GM19238 (cell line): ENCODE results near the gene TRPM7.
"Not testable (repeated sequence)": the region's sequence is repeated elsewhere in the genome, so short reads cannot be mapped to it uniquely, and the experiment has no call there.

ENCODE experiments used
- DNase-seq: peaks from one replicate; pipeline ENCODE4 v3.0.0; 2011; ENCODE audit warnings: low spot score; ENCODE audit not compliant: insufficient read length

Gene TRPM7

DNA sequence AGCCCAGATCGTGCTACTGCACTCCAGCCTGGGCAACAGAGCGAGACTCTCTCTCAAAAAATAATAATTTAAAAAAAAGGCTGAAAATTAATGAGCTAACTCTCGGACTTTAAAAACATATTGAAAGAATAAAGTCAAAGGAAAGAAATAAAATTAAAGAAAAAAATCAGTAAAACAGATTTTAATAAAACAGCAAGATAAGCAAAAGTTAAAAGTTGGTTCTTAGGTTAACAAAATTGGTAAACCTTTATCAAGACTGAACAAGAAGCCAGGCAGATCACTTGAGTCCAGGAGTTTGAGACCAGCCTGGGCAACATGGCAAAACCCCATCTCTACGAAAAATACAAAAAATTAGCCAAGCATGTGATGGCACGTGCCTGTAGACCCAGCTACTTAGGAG is 20.7 kb downstream of the TRPM7 start:
- no peak for DNase-seq

DNA sequence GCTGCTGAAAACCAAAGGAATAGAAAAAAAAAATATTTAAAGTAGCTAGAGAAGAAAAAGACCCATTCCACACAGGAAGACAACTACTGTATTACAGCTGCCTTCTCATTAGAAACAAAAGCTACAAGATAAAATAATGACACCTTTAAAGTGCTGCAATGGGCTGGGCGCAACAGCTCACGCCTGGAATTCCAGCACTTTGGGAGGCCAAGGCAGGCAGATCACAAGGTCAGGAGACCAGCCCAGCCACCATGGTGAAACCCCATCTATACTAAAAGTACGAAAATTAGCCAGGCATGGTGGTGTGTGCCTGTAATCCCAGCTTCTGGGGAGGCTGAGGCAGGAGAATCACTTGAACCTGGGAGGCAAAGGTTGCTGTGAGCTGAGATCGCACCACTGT is 31.0 kb downstream of the TRPM7 start:
- DNase-seq: no peak

DNA sequence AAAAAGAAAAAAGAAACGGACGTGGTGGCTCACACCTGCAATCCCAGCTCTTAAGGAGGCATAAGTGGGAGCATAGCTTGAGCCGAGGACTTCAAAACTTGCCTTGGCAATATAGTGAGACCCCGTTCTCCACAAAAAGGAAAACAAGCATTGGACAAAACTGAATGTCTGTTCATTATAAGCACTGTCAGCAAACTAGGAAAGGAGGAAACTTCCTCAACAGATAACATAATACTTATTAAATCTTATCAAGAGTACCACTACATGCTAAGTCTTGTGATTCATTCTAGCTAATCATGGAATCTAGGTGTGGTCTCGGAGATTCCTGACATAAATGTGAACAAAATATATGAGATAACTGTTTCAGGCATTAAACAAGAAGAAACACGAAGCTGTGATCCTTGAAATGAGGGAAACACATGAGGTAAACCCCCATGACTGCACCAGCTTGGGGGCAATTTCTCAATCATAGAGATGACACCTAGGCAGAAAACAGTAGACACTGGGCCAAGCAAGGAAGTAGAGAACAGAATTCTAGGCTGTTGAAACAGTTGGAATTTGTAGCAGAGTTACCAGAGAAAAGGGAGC is 33.3 kb downstream of the TRPM7 start:
- no peak for DNase-seq

DNA sequence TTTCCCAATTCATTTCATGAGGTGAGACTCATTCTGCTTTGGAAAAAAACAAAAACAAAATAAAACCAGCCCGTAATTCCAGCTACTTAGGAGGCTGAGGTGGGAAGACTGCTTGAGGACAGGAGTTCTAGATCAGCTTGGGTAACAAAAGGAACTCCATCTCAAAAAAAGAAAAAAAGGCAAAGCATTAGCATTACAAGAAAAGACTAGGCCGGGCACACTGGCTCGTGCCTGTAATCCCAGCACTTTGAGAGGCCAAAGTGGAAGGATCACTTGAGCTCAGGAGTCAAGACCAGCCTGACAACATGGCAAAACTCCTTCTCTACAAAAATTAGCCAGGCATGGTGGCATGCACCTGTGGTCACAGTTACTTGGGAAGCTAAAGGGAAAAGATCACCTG is 33.9 kb downstream of the TRPM7 start:
- DNase-seq: no peak

DNA sequence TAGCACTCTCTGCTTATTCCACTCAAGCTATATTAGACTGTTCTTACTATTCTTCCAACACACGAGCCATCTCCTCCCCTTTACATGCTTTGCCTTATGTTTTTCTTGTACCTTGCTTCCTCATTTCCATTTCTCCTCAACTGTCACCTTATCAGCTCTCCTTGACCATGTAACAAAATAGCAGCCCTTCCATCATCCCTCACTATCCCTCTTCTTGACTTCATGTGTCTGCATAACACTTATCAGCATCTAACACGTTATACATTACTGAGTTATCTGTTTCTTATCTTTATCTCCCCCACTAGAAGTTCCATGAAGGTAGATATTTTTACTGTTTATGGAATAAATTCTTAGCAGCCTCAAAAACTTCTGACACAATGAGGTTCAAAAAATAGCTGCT is 45.3 kb downstream of the TRPM7 start:
- no peak for DNase-seq

DNA sequence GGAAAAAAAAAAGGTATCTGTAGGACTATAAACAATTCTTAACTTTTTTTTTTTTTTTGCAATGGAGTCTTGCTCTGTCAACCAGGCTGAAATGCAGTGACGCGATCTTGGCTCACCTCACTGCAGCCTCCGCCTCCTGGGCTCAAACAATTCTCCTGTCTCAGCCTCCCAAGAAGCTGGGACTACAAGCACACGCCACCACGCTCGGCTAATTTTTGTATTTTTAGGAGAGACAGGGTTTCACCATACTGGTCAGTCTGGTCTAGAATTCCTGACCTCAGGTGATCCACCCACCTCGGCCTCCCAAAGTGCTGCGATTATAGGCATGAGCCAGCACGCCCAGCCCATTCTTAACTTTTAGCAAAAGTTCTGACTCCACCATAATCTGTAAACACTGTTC is 50.5 kb downstream of the TRPM7 start:
- no peak for DNase-seq

DNA sequence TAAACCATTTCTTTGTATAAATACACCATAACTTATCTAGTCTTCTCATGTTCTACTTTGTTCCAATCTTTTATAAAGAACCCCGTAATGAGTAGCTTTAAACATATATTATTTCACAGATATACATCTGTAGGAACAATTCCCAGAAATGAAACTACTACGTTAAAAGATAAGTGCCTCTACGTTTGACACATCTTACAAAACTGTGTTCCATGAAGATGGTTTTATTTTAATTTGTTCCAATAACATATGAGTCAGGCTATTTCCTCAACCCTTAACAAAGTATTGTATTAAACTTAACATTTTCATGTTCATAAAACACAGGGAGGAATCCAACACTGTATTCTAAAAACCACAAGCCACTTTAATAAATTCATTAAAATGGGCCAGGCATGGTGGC is 52.9 kb downstream of the TRPM7 start:
- DNase-seq: no peak

DNA sequence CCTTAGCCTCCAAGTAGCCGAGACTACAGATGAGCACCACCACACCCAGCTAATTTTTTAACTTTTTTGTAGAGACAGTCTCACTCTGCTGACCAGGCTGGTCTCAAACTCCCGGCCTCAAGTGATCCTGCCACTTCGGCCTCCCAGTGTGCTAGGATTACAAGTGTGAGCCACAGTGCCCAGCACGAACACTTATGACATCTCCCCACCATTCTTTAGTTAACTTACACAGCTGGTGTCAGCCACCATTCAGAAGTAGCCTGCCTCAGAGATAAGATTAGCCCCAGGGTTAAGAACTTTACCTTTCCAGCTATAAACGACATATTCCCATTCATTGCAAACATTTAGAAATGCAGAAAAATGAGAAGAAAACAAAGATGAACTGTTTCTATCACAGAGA is 58.2 kb downstream of the TRPM7 start:
- DNase-seq: no peak

DNA sequence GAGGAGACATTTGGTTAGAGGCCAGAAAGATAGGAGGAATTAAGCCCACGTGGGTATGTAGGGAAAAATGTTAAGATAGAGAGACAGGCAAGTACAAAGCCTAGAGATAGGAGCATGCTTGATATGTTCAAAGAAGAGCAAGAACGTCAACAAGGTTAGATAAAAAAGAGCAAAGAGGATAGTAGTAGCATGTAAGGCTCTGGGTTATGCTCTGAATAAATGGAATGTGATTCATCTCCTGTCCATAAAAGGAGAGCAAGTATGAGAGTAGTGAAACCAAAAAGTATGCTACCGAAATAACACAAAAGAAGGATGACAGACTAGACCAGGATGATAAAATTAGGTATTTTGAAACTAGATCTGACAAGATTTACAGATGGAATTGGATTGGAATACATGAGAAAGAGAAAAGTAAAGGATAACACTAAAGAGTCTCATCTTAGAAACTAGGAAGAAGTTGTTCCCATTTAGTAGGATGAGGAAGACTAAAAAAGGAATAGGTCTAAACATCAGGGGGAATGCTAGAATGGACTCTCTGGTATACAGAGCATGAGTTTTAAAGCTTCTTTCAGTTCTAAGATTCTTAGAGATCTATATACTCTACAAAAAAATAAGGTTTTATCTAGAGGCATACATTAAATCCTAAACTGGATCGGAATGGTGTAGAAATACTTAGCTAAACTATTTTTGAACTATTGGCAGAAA is 59.1 kb downstream of the TRPM7 start:
- no peak for DNase-seq

DNA sequence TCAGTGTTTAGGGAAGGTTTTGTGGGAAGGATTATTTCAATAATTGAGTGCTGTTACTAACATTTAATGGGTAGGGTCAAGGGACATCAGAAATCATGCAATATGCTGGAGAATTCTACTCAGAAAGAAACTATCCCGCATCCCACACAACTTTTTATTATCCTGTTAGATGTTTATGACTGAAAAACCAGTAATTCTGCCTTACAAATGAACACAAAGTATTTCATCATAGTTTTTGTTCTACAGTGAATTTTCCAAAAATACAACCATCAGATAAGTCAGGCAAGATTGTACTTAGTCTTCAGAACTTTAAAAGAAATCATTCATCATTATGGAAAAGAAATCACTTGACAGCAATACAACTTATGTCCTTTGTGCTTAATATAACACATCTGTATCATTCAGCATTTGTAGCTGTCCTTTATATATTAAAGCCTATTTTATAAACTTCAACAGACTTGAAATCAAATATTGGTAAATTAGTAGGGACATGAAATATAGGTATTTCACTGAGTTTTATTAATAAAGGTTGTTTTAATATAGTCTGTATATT is 61.9 kb downstream of the TRPM7 start:
- no peak for DNase-seq

DNA sequence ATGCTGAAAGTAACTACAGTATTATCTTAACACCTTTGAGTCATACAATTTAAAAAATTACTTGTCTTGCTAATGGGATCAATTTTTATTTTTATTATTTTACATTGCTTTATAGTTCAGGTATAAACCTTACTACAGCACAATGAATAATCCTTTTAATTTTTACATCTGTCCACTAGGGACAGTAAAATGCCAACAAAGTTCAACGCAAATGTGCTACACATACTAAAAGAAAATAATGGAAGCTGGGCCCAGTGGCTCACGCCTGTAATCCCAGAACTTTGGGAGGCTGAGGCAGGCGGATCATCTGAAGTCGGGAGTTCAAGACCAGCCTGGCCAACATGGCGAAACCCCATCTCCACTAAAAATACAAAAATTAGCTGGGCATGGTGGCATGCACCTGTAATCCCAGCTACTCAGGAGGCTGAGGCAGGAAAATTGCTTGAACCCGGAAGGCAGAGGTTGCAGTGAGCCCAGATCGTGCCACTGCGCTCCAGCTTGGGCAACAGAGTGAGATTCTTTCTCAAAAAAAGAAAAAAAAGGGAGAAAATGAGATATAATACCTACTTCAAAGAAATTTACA is 64.1 kb downstream of the TRPM7 start:
- DNase-seq: not testable (repeated sequence)

DNA sequence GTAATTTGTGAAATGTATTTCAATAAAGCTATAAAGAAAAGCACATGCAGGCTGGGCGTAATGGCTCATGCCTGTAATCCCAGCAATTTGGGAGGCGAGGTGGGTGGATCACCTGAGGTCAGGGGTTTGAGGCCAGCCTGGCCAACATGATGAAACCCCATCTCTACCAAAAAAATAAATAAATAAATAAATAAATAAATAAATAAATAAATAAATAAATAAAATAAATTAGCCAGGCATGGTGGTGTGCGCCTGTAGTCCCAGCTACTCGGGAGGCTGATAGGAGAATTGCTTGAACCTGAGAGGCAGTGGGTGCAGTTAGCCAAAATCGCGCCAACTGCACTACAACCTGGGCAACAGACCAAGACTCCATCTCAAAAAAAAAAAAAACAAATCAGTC is 69.6 kb downstream of the TRPM7 start:
- not testable (repeated sequence) for DNase-seq

DNA sequence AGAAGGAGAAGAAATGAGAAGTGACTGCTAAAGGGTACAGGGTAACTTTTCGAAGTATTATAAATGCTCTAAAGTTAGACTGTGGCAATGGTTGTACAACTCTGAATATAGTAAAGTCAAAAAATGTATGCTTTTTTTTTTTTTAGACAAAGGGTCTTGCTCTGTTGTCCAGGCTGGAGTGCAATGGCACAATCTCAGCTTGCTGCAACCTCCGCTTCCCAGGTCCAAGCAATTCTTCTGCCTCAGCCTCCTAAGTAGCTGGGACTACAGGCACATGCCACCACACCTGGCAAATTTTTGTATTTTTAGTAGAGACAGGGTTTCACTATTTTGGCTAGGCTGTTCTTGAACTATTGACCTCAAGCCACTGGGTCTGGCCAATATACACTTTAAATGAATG is 70.0 kb downstream of the TRPM7 start:
- not testable (repeated sequence) for DNase-seq

DNA sequence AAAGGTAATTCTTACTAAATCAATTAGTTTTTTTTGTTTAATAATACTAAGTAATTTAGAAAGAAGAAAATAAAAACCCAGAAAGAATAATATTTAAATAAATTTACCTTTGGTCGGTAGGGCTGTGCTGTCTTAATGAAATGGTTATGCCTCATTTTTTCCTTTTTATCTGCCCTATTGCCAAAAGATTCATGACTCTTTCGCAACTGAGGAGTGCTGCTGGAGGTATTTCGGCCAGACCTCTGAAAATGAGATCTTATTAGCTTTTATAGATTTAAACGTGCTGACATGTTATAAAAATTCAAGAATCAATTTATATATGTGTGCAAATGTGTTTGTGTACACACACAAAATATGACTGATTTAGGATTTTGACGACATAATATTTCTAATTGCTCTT is 73.0 kb downstream of the TRPM7 start:
- DNase-seq: no peak

DNA sequence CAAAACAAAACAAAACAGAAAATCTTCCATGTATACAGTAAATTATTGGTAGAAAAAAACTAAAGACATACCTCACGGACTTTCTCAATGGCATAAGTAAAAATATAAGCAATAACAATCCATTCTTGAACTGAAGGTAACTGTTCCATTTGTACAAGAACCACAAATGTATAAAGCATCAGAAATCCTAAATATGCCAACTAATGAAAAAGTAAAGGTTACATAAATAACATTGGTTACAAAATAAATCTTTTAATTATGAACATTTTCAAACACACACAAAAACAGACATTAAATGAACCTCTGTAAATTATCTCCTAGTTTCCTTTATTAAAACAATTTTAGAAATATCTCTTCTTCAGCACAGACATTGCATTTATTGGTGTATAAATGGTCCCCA is 79.5 kb downstream of the TRPM7 start:
- DNase-seq: no peak

DNA sequence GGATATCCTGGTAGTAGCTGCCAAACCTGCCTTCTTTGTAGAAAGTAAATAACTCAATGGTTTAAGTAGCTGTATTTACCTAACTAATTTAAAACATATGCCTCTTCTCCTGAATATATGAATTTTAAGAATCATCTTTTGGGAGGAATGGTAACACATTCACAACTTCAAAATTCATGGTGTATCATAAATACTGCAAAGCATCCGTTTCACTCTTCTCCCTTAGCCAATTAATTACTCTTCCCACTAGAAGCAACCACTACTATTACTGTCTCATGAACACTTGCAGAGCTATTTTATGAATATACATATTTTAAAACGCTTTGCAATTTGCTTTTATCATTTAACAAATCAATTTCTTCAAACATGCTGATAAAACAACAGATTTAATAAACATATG is 81.1 kb downstream of the TRPM7 start:
- no peak for DNase-seq

DNA sequence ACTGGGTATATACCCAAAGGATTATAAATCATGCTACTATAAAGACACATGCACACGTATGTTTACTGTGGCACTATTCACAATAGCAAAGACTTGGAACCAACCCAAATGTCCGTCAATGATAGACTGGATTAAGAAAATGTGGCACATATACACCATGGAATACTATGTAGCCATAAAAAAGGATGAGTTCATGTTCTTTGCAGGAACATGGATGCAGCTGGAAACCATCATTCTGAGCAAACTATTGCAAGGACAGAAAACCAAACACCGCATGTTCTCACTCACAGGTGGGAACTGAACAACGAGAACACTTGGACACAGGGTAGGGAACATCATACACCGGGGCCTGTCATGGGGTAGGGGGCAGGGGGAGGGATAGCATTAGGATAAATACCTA is 84.6 kb downstream of the TRPM7 start:
- not testable (repeated sequence) for DNase-seq

DNA sequence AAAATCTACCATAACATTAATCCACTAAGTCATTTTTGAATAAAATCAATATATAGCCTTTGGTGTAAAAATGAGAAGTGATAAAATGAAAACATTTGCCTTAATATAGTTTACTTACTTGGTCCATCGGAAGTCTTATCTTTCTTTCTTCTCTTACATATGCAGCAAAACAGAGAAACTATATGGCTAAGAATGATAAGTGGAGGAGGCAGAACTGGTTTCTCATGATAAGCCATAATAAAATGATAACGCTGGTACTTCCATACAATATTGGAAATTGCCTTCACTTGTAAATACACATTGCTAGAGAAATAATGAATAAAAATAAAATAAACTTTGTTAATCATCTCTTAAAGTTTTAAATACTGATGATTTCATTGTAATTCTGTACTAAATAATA is 92.3 kb downstream of the TRPM7 start:
- DNase-seq: no peak

DNA sequence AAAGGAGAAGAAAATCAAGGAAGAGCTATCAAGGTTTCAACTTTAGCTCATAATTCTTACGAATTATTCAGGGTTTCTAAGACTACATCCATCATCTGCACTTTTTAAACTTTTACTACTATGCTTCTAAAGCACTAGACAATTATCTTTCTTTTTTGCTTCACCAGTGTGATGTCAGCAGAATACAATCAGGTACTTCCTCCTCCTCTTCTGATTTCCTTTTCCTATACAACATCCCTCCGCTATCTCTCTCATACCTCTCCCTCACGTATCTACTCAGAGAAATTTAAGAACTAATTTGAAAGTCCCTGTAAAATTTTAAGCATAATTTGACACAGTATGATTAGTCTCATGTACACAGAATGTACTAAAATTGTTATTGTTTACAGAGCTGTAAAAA is 92.8 kb downstream of the TRPM7 start:
- DNase-seq: no peak

DNA sequence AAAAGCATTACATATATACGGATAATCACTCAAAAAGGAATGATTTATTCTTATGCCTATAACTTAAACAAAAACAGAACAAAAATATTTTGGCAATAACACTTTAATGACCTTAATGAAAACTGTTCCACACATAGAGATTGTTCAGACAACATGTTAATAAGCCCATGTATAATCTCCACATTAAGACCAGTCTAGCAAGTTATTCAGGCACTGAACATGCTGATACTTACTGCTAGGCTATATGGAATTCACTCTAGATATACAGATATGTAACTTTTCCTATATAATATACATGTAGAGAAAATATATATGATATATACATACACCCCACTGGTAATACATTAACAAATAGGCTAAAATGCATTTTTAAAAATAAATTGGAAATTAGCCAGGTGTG is 96.3 kb downstream of the TRPM7 start:
- DNase-seq: no peak

DNA sequence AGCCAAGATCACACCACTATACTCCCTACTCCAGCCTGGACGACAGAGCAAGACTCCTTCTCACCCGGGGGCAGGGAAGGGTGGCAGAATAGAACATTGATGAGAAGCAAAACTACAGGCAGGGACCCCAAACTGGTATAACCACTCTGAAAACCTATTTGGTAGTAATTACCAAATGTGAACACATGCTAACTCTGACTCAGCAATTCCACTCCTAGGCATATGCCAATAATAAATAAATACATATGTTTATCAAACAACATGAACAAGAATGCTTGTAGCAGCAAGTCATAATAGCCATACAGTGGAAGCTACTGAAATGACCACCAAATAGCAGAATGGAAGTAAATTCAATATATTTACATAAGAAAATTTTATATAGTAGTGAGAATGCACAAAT is 109.1 kb downstream of the TRPM7 start:
- DNase-seq: no peak

DNA sequence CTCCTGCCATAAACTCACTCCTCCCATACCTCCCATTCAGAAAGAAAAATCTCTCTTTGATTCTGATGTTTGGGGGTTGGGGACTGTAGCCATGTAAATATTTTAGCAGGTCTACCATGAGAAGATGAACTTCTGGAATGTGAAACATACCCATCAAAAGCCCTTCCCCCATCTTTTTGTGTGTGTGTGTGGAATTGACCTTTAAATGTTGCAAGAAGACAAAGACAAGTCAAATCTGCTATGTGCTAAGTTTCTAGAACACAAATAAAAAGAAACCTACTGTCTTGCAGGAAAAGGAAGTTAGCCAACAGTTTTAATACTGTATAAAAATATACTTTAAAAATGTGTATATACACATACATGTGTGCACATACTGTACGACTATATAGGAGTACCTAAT is 110.4 kb downstream of the TRPM7 start:
- DNase-seq: no peak

DNA sequence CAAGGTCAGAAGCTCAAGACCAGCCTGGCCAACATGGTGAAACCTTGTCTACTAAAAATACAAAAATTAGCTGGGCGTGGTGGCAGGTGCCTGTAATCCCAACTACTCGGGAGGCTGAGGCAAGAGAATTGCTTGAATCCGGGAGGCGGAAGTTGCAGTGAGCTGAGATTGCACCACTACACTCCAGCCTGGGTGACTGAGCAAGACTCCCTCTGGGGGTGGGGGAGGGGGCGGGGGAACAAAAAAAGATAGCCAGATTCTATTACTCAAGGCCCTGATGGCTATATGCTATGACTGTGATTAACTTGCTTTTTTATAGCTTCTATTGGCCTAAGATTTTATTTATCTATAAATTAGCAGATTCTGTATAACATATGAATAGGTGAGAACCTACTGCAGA is 112.8 kb downstream of the TRPM7 start:
- not testable (repeated sequence) for DNase-seq
